GM19099 (cell line): Measurements from ENCODE around the gene NOL7.

ENCODE experiments used
- POLR2A ChIP-seq: IDR thresholded peaks from 3 replicates; pipeline ENCODE4 v1.6.1; 2011; ENCODE audit warnings: low read depth; ENCODE audit not compliant: insufficient read length; ENCODE audit errors: extremely low read depth

Gene NOL7

GRCh38 chr6:13590574-13591153 lies 24.5 kb upstream of the NOL7 start:
- TF ChIP-seq POLR2A, result no peak

DNA sequence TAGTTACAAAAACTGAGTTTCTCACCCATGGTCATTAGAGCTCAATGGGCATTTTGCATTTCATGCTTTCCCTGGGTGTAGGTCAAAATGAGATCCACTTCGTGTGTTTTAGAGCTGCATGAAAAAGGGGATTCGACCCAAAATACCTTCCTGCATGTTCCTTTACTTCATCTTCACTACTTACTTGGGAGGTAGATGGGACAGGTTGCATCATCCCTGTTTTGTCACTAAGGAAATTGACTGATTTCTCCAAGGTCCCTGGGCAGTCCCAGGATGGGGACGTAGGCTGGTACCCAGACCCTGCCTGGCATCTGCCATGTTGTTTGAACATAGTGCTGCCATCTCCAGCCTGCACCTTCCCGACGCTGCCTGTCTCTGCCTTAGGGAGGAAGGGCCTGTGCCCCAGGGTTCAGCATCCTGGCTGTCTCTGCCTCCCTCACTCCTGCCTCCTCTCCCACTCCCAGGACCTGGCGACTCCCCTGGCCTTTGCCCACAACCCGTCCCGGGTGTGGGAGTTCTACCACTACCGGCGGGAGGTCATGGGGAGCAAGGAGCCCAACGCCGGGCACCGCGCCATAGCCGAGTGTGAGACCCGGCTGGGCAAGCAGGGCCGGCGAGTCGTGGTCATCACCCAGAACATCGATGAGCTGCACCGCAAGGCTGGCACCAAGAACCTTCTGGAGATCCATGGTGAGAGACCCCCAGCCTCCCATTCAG lies 23.8 kb upstream of the NOL7 start:
- no peak for TF ChIP-seq POLR2A

DNA sequence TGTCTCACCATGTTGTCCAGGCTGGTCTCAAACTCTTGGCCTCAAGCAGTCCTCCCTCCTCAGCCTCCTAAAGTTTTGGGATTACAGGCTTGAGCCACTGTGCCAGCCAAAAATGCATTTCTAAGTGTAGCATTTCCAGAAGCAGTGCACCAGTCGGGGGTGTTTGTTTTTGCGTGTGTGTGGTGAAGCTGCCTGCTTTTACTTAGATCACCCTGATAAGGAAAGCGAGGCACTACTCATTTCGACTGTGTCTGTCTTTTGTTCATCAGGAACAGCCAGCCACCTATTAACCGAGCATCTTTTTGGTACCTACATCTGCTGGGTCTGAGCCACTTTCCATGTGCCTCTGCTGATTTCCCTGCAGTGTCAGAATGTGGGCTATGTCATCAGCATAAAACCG lies 22.0 kb upstream of the NOL7 start:
- no peak for TF ChIP-seq POLR2A

GRCh38 chr6:13593720-13594119 lies 21.4 kb upstream of the NOL7 start:
- no peak for TF ChIP-seq POLR2A

- no peak for TF ChIP-seq POLR2A
Measured at GRCh38 chr6:13597073-13597472, 18.1 kb upstream of the NOL7 start.

- no peak for TF ChIP-seq POLR2A
Measured at GRCh38 chr6:13600036-13600435, 15.1 kb upstream of the NOL7 start.

DNA sequence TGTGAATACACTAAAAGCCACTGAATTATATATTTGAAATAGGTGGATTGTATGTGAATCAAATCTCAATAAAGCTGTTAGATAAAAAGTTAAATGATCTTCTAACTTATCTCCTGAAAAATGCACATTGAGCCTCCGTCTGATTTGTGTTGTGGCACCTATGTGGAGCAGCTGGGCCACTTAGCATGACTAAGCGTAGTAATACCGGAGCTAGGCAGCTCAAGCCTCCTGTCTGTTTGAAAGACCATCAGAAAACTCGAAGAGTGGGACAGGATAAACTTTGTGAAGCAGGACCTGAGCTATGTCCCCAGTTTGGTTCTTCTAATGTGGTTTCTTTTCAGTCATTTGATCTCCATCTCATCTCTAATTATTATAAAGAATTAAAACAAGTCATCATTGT lies 11.0 kb upstream of the NOL7 start:
- no peak for TF ChIP-seq POLR2A

DNA sequence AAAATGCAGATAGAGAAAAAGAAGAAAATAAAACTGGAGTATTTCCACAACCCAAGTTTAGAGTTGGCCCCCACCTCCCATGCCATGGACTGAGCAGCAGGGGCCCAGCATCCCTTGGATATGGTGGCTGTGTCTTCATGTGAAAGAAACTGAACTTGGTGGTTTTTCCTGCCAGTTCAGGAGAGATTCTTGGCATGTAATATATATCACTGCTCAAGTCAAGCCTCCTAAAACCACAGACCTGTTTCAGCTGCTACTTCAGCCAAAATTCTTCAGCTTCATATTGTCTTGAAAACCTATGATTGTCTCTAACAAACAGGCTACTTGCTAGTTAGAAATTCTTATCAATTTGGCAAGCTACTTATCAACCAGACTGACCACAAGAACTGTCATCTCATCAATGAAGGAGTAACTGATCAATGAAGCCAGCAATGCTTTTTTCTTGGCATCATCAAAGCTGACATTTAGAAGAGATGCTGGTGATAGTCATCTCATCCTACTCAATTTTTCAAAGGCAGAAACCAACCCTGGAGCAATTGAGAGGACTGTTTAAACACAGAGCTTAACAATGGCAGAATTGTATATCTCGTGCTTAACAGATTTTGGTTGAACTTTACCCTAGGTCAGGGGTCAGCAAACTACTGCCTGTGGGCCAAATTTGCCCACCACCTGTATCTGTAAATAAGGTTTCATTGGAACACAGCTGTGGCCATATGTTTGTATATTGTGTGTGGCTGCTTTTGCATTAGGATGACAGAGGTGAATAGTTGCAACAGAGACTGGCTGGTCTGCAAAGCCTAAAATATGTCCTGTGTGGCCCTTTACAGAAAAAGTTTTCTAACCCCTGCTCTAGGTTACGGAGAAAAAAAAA lies 10.4 kb upstream of the NOL7 start:
- TF ChIP-seq POLR2A, result no peak

- TF ChIP-seq POLR2A, result no peak
Measured at GRCh38 chr6:13605634-13606033, 9.5 kb upstream of the NOL7 start.

- TF ChIP-seq POLR2A, result no peak
Measured at GRCh38 chr6:13611715-13612114, 3.4 kb upstream of the NOL7 start.

GRCh38 chr6:13613029-13613594 lies 2.0 kb upstream of the NOL7 start:
- no peak for TF ChIP-seq POLR2A

- TF ChIP-seq POLR2A, result no peak
Measured at GRCh38 chr6:13614126-13614925, 809 bp upstream of the NOL7 start.

DNA sequence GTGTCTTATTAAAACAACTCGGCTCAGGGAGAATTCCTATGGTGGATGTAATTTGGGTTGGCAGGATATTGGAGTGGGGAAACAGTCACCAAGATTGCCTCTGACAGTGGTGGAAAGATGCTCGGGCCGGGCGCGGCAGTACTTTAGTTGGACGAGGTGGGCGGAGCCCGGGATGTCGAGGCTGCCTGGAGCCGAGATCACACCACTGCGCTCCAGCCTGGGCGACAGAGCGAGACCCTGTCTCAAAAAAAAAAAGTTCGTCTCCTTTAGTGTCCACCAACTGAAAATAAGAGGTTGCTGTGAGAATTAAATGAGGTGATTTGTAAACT lies 621 bp downstream of the NOL7 start:
- no peak for TF ChIP-seq POLR2A

DNA sequence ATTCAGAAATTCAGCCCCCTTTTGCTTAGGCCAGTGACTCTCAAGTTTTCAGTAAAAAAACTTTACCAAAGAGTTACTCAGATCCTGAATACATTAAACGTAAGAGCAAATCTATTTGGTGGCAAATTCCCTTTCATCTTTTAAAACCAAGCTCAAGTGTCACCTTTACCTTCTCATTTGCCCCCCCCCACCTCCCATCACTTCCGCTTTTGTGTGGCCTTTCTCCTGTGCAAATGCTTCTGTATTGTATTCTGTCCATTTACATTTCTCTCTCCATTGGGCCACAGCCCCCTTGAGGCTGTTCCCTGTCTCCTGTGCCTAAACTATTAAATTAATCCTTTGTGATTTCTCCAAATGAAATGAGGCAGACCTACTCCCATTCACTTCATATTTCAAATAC lies 1.9 kb downstream of the NOL7 start:
- TF ChIP-seq POLR2A, result no peak

DNA sequence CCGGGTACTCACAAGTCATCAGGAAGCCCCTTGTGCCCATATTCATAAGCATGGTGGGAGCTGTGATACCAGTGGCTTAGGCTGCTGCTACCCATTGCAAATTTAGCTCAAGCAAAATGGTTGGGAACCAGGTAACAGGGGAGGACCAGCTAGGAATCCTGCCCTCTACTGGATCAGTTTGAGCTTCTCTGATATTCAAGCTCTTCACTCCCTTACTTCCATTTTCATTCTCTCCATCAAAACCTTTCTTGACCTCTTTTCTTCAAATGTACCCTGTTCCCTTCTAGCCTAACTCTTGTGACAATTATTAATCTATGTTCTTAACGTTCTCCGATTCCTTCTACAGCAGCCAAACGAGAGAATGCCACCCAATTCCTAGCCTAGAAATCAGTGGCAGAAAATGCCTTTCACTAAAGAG lies 9.7 kb downstream of the NOL7 start:
- TF ChIP-seq POLR2A, result no peak
